ENCODE measurements around the gene RNPC3. TPM values are rescaled to one million over a fixed set of nuclear protein-coding genes. Genes with fewer than 3 reads are reported as not detected.

RNPC3 gene
- 10 to 100 TPM in 8 of 9 donors, 1 to 10 TPM in 1; 7.4 to 41.3 (median 23.7) TPM for total RNA-seq
- 10 to 100 TPM in 2 of 3 donors, 1 to 10 TPM in 1; 5.8 to 24.1 (median 12.7) TPM for polyA plus RNA-seq
- long read RNA-seq, donor 1, partial matches to known transcripts: 7 of 11 reads
- long read RNA-seq, donor 1, other reads (novel, unspliced or antisense): 0 of 11 reads
- long read RNA-seq, donor 2, partial matches to known transcripts: 10 of 13 reads
- long read RNA-seq, donor 2, other reads (novel, unspliced or antisense): 0 of 13 reads
- long read RNA-seq, donor 3, partial matches to known transcripts: 0 of 2 reads
- long read RNA-seq, donor 3, other reads (novel, unspliced or antisense): 0 of 2 reads
- long read RNA-seq, donor 4, partial matches to known transcripts: 10 of 12 reads
- long read RNA-seq, donor 4, other reads (novel, unspliced or antisense): 2 of 12 reads
- long read RNA-seq, donor 5, partial matches to known transcripts: 2 of 3 reads
- long read RNA-seq, donor 5, other reads (novel, unspliced or antisense): 1 of 3 reads
- long read RNA-seq, donor 6, partial matches to known transcripts: 12 of 12 reads
- long read RNA-seq, donor 6, other reads (novel, unspliced or antisense): 0 of 12 reads
- long read RNA-seq, donor 7, partial matches to known transcripts: 0 of 1 reads
- long read RNA-seq, donor 7, other reads (novel, unspliced or antisense): 0 of 1 reads
- long read RNA-seq, donor 8, partial matches to known transcripts: 0 of 1 reads
- long read RNA-seq, donor 8, other reads (novel, unspliced or antisense): 0 of 1 reads
- long read RNA-seq, donor 9, partial matches to known transcripts: 6 of 7 reads
- long read RNA-seq, donor 9, other reads (novel, unspliced or antisense): 0 of 7 reads
- long read RNA-seq, donor 10: 0 reads

GRCh38 chr1:103525607-103526507 lies at the start of gene RNPC3:
TSS of gene RNPC3 (plus strand) at chr1:103525699. CDS start at chr1:103526071, 372 bp downstream.
- Histone ChIP-seq H3K9me3 (replicated peaks in 1 of 3) (no peaks in the 10 kb centered on the region), H3K4me3 (peak within 1 kb of the TSS; percentile 60 to 83 (median 66)), H3K27me3 (no peaks in the 10 kb centered on the region), H3K27ac (peak within 1 kb of the TSS; percentile 88 to 95 (median 92)), H3K36me3 (replicated peaks in 1 of 2) (no peaks in the 10 kb centered on the region), H3K4me1 (replicated peaks in 1 of 2) (peaks cover 8 to 41% of the 10 kb centered on the region in 2 donors)
- peak; percentile 89 to 94 (median 90) for DNase-seq
- WGBS, 4 donors: 0 to 1% (median 0%) methylated on average over 43 to 56 of the region's 62 CpGs
- TF ChIP-seq CTCF (IDR thresholded peaks at IDR 0.05): no peak
- peak; percentile 24 to 63 for TF ChIP-seq POLR2A (IDR thresholded peaks at IDR 0.05)
- intact Hi-C loops (cut with DNase I): no loop called here

GRCh38 chr1:103477101-103477500 lies 48.4 kb upstream of the RNPC3 start:
- H3K27ac ChIP-seq: no peak overlapping the region
- no peak for DNase-seq
- TF ChIP-seq CTCF (IDR thresholded peaks at IDR 0.05) (no peak), POLR2A (IDR thresholded peaks at IDR 0.05) (no peak)
- H3K4me3 ChIP-seq: no peak overlapping the region
- H3K27me3 ChIP-seq: no peaks in the 10 kb centered on the region
- H3K4me1 ChIP-seq (replicated peaks in 1 of 2): no peaks in the 10 kb centered on the region
- H3K36me3 ChIP-seq (replicated peaks in 1 of 2): no peaks in the 10 kb centered on the region
- no peaks in the 10 kb centered on the region for H3K9me3 ChIP-seq (replicated peaks in 1 of 3)
- intact Hi-C loops (cut with DNase I): no loop called here

GRCh38 chr1:103489935-103490334 lies 35.6 kb upstream of the RNPC3 start:
- intact Hi-C loops (cut with DNase I): no loop called here
- H3K4me1 ChIP-seq (replicated peaks in 1 of 2): no peaks in the 10 kb centered on the region
- H3K27me3 ChIP-seq: no peaks in the 10 kb centered on the region
- H3K4me3 ChIP-seq: no peak overlapping the region
- H3K36me3 ChIP-seq (replicated peaks in 1 of 2): no peaks in the 10 kb centered on the region
- no peak overlapping the region for H3K27ac ChIP-seq
- TF ChIP-seq CTCF (IDR thresholded peaks at IDR 0.05) (no peak), POLR2A (IDR thresholded peaks at IDR 0.05) (no peak)
- H3K9me3 ChIP-seq (replicated peaks in 1 of 3): no peaks in the 10 kb centered on the region
- DNase-seq: no peak

Measured in adrenal gland (tissue), 19 donors.